Head of caudate nucleus (tissue), 42 donors: ENCODE results near the gene ASCL5.

Source experiments
- DNase-seq, 42 donors: peaks; one replicate each; pipeline versions ENCODE4 v3.0.0 to v3.0.0-alpha.2; 2020 to 2021; ENCODE audit warnings: mixed read lengths in 7 of 42
- intact Hi-C: fragments of 100-400 bp; cut with DNase I; formaldehyde crosslinking; loops from one replicate; pipeline ENCODE4 v1.15.0; 2022

Gene ASCL5

DNA sequence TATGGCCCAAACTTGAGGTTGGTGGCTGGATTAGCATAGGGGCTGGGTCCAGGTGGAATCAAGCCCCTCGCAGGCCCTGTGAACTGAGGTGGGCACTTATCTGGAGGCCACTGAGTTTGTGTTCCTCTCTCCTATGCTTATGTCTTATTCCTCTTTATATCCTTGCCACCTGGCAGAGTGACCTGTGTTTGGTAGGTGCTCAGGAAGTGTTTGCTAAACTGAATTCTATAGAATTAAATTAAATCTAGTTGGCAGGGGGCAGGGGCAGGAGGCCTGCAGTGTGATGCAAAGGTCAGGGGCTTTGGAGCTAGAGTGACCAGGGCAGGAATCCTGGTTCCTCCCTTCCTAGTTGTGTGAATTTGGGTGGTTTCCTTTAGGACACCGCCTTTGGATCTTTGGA, 28.4 kb upstream of the ASCL5 start:
- intact Hi-C loops: loop anchor here (2.0 kb wide), 1 partner anchor 15 kb away; no protein-coding TSS in a partner anchor
- DNase-seq: no peak

GRCh38 chr1:201154389-201155165, 27.6 kb upstream of the ASCL5 start, which contains the start of gene TMEM9:
Gene TMEM9, minus strand, starts transcription at chr1:201154474. Its CDS starts 551 bp downstream, at chr1:201153923.
- intact Hi-C loops: loop anchor here (2.0 kb wide), 1 partner anchor 16 kb away; no protein-coding TSS in a partner anchor
- peak; percentile 97 to 100 (median 99) for DNase-seq

DNA sequence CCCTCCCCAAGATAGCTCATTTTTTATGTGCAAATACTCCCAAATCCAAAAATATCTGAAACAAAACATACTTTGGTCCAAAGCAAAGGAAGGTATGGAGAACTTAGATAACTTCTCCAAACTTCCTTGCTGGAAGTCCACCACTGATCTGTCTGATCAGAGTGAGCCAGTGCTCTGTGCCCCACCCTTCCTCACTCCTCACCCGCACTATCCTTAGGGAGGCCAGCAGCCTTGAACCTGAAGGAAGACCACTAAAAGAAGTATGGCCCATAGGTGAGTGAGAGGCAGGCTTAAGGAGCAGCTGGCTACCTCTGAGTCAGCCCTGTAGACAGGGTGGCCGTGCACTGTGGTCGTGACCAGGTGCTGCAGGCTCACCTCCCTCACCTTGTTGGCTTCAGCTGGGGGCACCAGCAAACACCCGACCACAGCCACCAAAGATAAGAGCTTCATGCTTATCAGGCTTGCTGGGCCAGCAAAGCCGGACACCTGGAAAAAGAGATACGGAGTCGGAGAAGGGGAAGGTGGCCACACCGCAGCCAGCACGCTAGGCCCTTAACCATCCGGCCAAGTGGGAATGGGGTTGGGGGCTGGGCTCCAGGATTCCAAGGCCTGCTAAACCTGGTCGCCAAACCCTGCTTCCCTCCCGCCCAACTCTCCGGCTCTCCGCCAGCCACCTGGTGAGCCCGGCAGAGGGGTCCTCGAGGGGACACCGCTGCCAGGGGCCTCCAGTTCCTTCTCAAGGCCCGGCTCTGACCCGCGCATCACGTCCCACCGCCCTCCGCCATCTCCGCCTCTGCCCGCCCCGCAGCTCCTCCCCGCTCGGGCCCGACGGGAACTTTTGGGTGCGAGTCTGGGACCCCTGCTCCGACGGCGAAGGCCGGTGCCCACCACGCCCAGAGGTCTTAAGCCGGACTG, 26.7 kb upstream of the ASCL5 start:
- peak in 3 of 42 donors; percentile 19 to 41 (median 19) for DNase-seq

GRCh38 chr1:201149400-201149799, 22.4 kb upstream of the ASCL5 start:
- no peak for DNase-seq
- intact Hi-C loops: no loop called here

More for the DNA sequence above, 26.7 kb upstream of the ASCL5 start:
- intact Hi-C loops: loop anchor here (2.0 kb wide), 1 partner anchor 17 kb away; no protein-coding TSS in a partner anchor

GRCh38 chr1:201147396-201148015, 20.5 kb upstream of the ASCL5 start:
- peak in 1 of 42 donors; percentile 28 for DNase-seq
- intact Hi-C loops: no loop called here

DNA sequence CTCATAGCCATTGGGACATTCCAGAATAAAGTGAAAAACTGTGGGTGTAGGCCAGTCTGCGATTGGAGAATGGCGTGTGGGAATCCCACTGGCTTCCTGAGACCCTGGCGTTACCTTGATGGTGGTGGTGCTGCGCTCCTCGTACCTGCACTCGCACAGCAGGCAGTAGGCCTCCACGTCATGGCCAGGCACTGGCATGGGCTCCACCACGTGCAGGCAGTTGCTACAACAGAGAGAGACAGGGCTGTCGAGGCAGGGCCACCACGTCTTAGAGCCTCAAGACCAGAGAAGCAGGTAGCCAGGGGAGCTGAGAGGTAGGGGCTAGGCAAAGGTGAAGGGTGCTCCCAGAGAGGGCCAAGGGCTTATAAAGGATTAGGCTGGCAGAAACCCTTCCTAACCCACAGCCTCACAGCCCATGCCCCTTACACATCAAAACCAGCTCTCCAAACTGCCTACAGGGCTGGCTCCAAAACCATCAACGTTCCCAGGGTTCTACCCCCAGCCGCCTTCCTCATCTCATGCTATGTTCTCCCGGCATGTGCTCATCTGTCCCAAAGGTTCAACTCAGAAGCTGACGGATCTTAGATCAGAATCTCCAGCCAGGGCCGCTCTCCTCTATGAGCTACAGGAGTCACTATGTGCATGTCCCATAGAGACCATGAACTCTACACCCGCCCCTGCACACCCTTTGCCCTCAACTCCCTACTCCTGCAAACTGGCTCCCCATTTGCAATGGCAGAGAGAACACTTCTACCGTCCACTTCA, 19.8 kb upstream of the ASCL5 start:
- intact Hi-C loops: no loop called here
- DNase-seq: peak in 1 of 42 donors; percentile 25

GRCh38 chr1:201145816-201146215, 18.8 kb upstream of the ASCL5 start:
- no peak for DNase-seq
- intact Hi-C loops: no loop called here

GRCh38 chr1:201145132-201145531, 18.1 kb upstream of the ASCL5 start:
- intact Hi-C loops: no loop called here

DNA sequence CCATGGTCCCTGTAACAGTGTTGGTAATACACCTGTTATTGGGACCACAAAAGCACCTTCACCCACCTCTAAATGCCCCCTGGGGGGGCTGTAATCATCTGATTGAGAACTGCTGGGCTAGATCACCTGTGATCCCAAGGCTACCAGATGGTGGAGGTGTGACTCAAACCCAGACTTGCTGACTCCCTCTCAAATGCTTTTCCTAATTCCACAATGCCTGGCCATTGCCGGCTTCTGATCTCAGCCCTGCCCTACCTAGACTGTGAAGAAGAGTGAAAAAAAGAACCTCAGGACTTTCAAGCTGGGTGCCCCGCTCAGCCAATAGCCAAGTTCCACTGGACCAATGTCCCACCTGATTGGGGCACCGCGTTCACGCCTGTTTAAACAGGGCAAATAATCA, 17.7 kb upstream of the ASCL5 start:
- intact Hi-C loops: no loop called here
- DNase-seq: no peak

More at GRCh38 chr1:201145132-201145531, 18.1 kb upstream of the ASCL5 start:
- no peak for DNase-seq

GRCh38 chr1:201143726-201144635, 17.0 kb upstream of the ASCL5 start:
- peak in 3 of 42 donors; percentile 25 to 30 (median 27) for DNase-seq
- intact Hi-C loops: no loop called here

DNA sequence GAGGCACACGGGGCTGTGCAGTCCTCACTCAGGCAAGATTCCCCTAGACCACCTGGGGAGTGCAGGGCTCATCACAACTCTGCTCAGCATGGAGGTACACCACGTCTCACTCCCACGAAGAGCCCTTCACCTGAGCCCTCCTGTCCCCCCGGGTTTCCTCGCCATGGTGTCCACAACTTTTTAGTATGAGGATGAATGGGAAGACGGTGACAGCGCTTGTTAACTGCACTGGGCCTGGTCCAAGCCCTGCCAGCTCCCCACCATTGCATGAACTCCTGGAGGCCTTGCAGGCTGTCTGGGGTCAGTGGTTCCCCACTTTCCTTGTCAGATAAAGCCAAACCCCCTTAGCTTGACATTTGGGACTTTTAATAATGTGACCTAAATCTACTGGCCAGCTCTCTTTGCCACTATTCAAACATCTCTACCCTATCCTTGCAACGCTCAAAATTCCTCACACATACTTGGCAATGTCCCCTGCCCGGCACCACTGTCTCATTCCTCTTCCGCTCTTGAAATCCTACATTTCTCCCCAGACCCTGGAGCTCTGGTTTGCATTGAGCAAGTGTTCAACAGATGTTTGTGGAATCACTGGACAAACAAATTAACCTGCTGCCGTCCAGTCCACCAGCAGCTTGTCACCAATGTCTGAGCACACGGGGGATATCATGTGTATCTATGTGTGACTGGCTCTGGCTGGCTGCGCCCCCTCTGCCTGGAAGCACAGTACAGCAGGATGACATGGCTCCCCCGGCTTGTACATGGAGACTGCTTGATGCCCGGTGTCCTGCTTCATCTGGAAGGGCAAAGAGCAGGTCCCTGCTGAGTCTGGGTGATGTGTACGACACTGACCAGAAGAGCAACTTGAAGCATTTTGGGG, 16.1 kb upstream of the ASCL5 start:
- intact Hi-C loops: no loop called here
- peak in 1 of 42 donors; percentile 13 for DNase-seq

- peak in 6 of 42 donors; percentile 14 to 42 (median 22) for DNase-seq
- intact Hi-C loops: no loop called here
These were observed 15.2 kb upstream of the ASCL5 start for GRCh38 chr1:201142011-201142848.

GRCh38 chr1:201141418-201141817, 14.4 kb upstream of the ASCL5 start:
- DNase-seq: no peak
- intact Hi-C loops: no loop called here

DNA sequence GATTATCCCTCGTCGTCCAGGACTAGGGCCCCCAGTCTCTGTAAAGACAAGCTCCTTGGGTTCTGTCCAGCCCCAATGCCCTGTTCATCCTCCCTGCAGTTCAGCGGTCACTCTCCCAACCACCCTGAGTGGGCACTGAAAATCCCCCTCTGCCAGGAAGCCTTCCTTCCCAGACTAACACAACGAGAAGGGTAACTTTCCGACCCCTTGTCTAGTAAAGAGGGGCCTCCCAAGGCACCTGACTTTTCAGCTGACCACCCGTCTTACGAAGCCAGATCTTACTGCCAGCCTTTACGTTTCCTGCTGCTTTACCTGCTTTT, 13.9 kb upstream of the ASCL5 start:
- intact Hi-C loops: no loop called here
- no peak for DNase-seq

DNA sequence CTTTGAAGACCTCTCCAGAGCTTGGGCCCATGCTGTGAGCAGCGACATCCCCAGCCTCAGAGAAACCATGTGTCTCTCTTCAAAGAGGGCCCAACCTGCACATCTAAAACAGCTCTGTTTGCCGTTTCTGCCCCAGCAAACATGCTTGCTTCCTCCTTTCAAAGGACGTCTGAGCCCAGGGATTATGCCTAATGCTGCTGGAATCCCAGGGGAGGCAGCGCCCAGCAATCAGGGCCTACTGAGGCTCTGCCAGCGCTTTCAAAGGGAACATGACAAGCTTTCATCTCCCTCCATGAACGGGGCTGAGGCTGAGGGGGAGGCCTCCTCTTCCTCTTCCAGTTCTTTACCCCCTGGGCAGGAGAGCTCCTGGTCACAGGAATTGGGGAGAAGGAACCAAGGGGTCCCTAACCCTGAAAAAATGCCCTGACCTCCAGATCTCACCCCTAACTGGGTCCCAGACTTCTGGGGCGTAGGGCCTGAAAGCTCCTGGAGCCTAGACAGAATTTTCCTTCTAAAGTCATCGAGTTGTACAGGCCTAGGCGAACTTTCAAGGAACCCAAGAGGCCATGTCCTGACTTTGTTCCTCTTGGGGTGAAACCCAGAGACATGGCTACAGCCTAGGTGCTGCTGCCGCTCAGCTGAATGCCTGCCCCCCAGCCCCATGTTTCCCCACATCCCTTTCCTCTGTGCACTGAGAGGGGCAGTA, 13.4 kb upstream of the ASCL5 start:
- DNase-seq: no peak

More for the DNA sequence above, 13.4 kb upstream of the ASCL5 start:
- intact Hi-C loops: no loop called here
